Fibroblast of mammary gland (primary cell): Measurements from ENCODE around the gene SMNDC1.

Source experiments
- DNase-seq: peaks from one replicate; pipeline ENCODE4 v3.0.0-alpha.2; 2010; ENCODE audit warnings: low read depth
- H3K4me3 ChIP-seq: 2 replicates; pipeline ENCODE4 v1.5.1; 2011; ENCODE audit warnings: low read depth, mild to moderate bottlenecking, low read length, moderate library complexity; ENCODE audit not compliant: control insufficient read depth
- CTCF ChIP-seq: conservative IDR thresholded peaks from 2 replicates; pipeline ENCODE4 v1.5.1; 2011; ENCODE audit warnings: low read depth, low read length, inconsistent platforms; ENCODE audit not compliant: control insufficient read depth, insufficient read depth

Gene SMNDC1

DNA sequence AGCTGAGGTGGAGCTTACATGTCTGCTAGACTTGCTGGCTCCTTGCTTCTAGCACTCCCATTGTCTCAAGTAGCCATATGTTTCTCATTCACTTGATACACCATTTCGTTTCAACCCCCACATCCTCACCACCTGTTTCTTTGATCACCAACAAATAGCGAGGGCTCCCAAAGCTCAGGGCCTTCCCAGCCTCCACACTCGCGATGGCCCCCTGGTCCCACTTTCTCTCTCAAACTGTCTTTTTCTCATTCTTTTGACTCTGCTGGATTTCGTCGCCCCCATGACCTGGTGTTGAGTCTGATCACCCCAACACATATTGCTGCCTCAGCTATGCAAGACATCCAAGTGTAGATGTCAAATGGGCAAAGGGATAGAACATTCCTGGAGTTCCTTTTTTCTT, 26.0 kb upstream of the SMNDC1 start:
- DNase-seq: no peak
- TF ChIP-seq CTCF: no peak
- no peak overlapping the region for H3K4me3 ChIP-seq

DNA sequence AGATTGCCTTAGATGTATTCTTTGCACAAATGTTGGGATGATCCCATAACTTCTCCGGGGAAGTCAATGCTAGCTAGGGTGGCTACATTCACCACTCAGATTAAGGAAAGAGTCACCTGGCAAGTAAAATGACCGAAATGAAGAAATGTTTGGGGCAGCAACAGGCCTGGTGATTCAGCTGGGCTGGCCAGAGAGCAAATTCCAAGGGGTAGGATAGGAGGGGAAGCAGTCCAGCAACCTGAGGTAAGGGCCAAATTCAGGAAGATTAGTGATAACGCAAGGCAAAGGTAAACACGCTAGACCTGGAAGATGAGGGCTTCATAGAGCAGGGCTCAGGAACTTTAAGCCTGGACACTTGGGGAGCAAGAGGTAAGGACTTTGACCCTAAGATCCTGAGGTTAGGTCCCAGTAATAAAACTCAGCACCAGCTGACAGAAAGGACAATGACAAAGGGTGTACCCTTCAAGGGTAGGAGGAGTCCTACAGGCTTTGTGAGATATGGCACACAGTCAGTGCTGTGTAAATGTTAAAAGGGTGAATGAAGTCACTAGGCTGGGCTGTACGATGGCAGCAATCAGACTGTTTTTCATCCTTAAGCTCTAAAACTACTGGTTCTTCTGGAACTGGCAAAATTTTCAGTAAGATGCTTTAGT, 22.7 kb upstream of the SMNDC1 start:
- TF ChIP-seq CTCF: no peak
- no peak for DNase-seq
- no peak overlapping the region for H3K4me3 ChIP-seq

DNA sequence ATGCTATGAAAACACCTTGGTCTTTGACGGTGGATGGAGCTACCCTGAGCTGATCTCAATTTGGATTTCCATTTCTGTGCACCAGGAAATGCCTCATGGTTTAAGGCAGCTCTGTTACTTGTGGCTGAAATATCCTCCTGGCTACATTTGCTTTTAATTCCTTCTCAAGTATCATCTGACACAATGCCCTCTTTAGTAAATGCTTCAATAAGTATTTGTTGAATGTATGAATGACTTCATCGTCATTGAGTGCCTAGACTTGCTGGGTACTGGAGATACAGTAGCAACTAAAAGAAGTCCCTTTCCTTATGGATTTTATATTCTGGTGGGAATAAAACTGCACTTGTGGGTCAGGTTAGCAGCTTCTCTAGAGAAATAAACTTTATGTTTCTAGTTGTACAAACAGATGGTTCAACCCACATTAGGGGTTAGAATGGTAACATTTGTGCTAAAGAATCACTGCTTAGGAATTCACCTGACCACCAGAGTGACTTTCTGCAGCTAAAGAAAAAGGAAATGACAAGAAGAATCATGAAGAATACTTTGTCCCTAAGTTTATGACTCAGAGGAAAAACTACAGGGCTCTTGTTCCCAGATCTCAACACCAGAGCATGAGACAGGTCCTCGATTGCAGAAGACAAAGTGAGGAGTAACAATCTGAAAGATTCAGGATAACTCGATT, 21.8 kb upstream of the SMNDC1 start:
- DNase-seq: peak; percentile 95
- H3K4me3 ChIP-seq: no peak overlapping the region
- TF ChIP-seq CTCF: no peak

GRCh38 chr10:110324805-110325280, 20.1 kb upstream of the SMNDC1 start:
- no peak overlapping the region for H3K4me3 ChIP-seq
- TF ChIP-seq CTCF: no peak

GRCh38 chr10:110324201-110324804, 19.6 kb upstream of the SMNDC1 start:
- peak; percentile 48 for DNase-seq
- no peak overlapping the region for H3K4me3 ChIP-seq
- no peak for TF ChIP-seq CTCF

More at GRCh38 chr10:110324805-110325280, 20.1 kb upstream of the SMNDC1 start:
- DNase-seq: no peak

DNA sequence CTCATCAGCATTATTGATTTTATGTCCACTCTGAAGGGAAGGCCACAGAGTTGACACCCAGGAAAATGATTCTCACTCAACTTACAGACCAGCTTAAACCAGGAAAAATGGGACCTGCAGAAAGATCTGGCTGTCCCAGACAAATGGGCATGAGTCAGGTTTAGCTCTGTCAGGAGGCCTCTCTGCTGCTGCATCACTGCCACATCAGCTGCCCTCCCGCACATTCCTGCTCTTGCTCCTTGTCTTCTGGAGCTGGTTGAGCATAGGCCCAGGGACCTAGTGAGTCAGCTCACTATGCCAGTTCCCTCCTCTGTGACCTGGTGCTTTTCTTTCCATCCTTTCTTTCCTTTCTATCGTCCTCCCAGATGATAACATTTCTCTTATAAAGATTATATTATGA, 18.8 kb upstream of the SMNDC1 start:
- no peak for TF ChIP-seq CTCF
- H3K4me3 ChIP-seq: no peak overlapping the region
- DNase-seq: peak; percentile 97
